HT1080 (cell line): ENCODE measurements around the gene NAPG. TPM values are rescaled to one million over a fixed set of nuclear protein-coding genes. Genes with fewer than 3 reads are reported as not detected.
"Not testable (repeated sequence)": the region's sequence is repeated elsewhere in the genome, so short reads cannot be mapped to it uniquely, and the experiment has no call there.

Experiments
- DNase-seq: peaks from one replicate; pipeline ENCODE4 v3.0.0-alpha.2; 2015; ENCODE audit warnings: low read depth
- polyA plus RNA-seq, 2 experiments: library from polyadenylated mRNA; depleted of rRNA; stranded (reverse); fragments of >200 nt; gene quantifications; 2 replicates each; pipeline ENCODE4 v1.2.3, GENCODE V29; 2015
- total RNA-seq: library from RNA; depleted of rRNA; stranded (reverse); fragments of >200 nt; shearing (Covaris generic); gene quantifications from 2 replicates; pipeline ENCODE4 v1.2.3, GENCODE V29; 2014; rRNA removed

Gene NAPG
- 28.1 and 28.4 TPM in 2 replicates for total RNA-seq
- polyA plus RNA-seq (2015; cell fraction: cytosol; rRNA removed): 33.4 and 36.9 TPM in 2 replicates
- 56.6 and 61.7 TPM in 2 replicates for polyA plus RNA-seq (2015; cell fraction: nucleus; rRNA removed)

DNA sequence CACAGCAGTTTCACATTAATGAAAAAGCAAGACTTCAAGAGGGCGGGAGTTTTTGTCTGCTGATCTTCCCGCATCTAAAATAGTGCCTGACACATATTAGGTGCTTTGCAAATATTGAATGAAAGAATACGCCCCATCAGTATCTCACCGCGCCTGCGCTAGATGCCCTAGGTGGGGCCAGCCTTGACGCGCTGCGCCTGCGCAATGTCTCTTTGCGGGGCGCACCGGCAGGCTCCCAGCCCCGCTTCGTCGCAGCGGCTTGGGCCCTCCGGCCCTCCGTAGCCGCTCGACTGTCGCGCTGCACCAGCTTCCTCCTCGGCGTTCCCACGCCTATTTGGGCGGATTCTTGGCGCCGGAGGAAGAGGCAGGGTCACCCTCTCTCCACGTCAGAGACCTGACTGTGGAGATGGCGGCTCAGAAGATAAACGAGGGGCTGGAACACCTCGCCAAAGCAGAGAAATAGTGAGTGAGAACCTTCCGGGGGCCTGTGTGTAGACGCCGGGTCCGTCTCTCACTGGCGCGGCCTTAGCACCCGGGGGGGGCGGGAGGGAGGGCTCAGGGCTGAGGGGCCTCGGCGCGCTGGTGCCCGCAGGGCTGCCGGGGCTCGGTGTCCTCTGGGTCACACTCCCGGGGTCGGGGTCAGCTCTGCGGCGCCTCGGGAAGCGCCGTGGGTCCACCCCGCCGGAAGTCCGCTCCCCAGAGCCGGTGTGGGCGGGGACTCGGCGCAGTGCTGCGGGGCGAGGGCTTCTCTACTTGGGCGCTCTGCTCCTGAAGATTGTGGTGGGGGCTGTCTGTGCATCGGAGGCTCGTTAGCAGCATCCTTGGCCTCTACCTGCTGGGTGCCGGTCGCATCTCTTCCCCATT, at the start of gene NAPG:
NAPG (plus strand) TSS at position 331 of the 864 bp plus-strand sequence; CDS start at position 407, 76 bp downstream.
- DNase-seq: peak; percentile 91

DNA sequence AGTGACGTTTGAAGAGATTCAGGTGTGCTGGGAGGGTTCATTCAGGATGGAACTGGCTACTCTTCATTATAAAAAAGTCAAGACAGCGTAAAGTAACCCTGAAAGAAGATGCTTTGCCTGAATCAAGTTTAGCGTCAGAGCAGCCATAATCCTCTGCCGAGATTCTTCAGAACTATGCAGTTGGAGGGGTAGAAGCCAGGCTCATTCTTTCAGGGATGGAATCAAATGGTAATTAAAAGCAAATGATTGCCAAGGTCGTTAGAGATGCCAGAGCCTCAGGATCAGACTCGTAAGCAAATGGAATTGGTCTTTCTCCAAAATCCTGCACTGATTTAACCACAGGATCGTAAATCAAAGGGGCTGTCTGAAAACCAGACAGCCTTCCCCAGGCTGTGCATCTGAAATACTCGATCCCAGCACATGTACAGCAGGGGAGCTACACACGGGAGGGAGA, 49.5 kb upstream of the NAPG start:
- no peak for DNase-seq

DNA sequence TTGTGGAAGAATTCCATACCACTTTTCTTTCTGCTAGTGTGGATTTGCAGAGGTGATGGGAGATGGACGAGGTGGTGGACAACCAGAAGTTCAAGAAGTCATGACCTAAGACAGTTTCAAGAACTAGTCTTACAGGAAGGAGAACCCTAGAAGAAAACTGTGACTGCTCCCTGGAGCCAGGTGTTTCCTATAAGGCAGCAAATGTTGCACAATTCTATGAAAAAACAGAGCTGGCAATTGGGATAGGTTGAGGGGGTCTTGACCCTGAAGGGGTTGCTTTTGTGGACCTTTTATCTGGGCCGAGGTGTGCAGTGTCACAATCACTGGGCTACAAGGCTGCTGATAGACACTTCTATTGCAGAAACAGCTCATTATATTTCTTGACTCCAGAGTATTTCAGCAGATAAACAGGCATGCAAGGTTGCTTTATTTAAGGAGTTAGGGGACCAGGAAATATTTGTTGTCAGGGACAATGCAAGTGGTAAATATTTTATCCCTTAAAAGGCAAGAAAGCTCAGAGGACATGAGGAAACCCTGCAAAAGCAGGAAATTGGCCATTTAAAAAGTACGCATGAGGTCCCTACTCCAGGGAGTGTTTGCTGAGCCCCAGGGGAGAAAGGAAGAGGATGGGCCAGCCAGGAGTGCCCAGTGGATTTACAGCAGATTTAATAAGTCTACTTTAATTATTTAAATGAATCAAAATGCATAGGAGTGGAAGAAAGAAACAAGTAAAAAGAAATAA, 48.5 kb upstream of the NAPG start:
- no peak for DNase-seq

DNA sequence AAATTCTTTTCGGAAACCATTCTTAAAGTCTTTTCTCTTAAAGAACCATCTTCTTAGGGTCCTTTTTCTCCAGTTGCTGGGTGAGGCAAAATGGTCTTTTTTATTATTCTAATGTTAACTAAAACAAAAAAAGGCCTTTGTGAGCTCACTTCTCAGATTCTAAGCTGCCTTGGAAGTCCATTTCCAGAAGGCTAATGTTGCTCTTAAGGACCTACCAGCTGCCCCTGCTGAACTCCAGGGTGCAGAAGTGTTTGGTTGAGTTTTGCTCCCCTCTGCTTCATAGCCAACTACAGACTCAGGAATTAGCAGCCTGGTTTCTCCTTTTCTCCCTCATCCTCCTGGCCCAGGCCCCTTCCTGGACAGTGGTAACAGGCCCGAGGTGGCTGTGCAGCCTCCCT, 48.0 kb upstream of the NAPG start:
- DNase-seq: no peak

DNA sequence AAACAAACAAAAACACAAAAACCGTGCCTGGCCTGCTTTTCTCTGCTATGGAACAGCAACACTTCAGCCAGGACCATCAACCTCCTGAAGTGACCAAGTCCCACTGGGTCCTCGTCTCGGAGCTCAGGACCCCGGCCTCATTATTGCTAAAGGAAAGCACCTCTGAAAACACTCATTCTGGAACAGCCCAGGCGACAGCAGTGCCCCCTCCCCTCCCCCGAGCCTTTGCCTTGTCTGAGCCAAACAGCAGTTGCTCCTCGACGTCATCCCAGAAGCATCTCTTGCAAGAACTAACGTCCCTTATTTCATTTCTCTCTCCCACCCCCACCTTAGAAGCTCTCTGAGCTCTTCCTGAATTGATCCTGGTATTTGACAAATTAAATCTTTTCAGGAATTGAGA, 44.0 kb upstream of the NAPG start:
- DNase-seq: no peak

DNA sequence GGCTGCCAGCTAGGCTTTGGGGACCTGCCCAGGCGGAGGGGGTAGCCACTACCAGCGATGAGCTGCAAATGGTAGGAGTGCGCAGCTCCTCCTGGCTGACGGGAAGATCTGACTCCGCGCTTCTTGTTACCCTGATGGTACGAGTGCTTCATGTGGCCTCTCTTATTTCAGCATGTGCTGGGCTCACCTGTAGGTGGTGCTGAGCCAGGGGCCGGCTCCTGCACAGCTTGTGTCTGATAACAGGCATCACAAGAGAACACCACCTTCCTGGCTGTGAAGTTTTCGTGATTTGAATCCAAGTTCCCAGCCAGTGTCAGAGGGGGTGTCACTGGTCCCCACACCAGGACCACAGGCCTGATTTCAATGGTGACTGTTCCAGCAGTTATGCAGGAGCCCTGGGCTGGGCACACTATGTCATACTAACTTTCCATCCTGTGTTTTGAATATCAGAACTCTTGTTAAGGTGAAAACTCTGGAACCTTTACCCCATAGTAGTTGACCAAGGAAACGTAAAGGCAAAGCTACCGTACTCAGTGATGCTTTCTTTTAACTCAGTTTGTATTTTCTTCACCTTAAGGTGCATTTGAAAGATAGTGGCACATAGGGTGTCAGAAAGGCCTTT, 43.4 kb upstream of the NAPG start:
- DNase-seq: no peak

DNA sequence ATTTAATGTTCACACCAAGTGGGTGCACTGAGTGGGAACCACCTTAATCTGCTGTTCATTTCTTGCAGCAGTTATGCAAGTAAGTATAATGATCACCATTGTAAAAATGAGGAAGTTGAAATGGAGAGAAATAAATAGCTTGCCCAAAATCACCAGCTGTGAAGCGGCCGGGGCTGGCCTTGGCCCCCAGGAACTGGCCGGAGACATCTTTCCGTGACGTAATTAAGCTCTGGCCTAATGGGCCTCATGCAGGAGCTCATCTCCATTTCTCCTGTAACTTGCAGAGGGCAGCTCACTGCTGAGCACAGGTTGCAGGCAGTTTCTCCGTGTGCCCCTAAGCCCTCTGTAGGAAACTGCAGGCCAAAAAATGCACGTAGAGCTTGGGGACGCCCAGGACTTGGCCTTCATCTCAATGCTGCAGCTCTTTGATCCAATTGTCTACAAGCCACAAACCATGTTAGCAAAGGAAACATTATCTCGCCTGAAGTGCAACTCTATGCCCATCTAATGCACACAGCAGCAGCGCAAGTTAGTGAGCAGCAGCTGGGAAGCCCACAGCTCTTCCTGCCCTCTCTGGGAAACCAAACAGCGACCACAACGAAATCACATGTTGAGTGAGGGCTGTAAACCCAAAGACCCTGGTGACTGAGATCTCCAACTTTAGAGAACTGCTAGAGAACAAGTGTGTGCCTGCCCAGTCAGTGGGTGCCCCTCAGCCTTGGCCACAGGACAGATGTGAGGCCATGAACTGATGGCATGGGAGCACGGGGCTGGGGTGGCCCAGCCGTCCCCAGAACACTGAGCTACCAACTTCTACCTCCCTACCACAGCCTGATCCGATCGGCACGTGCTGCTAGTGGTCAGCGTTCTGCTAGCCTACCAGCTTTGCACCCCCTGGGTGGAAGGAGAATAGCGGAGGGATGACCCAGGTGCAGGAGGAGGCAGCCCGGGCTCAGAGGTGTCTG, 42.6 kb upstream of the NAPG start:
- DNase-seq: no peak

DNA sequence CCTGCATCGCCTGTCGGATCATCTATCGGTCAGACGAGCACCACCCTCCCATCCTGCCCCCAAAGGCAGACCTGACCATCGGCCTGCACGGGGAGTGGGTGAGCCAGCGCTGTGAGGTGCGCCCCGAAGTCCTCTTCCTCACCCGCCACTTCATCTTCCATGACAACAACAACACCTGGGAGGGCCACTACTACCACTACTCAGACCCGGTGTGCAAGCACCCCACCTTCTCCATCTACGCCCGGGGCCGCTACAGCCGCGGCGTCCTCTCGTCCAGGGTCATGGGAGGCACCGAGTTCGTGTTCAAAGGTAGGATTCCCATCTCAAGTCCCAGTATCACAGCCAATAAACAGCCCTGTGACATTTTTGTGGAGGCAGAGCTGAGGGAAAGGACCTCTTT, 40.4 kb upstream of the NAPG start:
- no peak for DNase-seq

DNA sequence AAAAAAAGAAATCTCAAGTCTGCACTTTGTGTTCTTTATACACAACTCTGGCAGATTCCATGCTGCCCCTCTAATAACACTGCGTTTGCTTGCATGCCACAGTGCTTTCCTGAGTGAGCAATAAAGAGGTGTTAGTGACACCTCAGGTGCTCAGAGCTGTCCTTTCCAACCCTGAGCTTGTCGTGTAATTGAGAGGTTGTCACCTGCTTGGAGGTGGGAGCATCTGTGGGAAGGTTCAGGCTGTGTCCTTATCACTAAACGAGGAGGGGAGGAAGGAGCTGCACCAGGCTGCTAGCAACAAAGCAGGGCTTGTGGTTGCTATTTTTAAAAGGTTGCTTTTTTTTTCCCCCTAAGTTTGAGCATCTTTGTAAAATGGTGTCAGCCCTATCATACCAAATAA, 39.5 kb upstream of the NAPG start:
- no peak for DNase-seq

DNA sequence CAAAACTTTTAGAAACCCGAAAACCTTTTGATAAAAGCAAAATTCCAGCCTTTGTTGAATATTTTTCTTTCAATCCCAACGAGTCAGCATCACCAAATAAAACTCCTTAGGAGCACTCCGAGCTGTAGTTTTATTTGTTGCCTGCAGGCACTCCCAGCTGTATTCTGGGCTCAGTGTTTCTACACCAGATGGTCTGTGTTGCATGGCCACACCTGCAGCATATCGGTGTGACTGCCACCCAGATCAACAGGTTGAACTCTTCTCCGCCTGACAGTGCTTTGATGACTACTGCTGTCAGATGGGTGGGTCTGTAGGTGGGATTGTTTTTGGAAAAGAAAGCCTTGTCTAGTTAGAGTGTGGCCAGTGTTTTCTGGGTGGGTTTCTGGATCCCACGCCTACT, 38.7 kb upstream of the NAPG start:
- DNase-seq: no peak

DNA sequence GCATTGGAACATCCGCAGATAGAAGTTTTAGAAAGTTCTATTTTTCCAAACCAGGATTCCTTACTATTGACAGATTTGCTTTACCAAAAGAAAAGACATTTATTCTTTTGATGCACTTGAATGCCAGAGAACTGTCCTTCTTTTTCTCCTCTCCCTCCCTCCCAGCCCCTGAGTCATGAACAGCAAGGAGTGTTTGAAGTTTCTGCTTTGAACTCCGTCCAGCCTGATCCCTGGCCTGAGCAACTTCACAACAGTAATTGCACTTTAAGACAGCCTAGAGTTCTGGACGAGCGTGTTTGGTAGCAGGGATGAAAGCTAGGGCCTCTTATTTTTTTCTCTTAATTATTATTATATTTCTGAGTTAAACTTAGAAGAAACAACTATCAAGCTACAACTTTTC, 37.8 kb upstream of the NAPG start:
- no peak for DNase-seq

DNA sequence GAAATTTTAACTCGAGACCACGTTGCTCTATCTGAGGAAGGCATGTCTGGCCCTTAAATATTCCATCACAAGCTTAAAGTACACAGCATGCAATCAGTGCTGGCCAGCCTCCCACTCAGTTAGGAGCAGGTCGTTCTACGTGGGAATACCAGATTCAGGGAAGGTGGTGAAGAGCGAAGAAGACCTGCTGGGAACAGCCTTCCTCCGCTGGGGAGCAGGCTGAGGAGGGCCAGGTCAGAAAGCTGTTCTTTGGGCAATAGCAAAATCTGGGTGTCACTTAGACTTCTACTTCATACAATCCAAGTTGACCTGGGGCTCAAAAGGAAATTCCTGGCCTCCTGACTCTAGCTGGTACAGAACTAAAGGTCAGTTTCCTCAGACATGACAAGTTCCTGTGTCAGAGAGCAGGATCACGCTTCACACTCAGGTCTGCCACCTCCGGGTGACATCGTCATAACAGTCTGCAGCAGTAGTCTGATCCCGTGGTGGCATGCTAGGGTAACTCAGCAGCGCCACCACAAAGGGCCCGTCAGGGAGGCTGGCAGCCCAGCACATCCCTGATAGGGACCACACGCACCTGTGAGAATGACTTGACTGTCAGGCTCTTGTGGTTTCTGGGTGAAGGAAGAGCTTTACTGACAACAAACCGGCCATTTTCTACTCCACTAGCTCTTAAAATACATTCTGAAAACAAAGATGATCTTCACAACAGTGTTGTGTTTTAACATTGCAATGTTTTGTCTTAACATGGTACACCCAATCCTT, 35.2 kb upstream of the NAPG start:
- DNase-seq: peak; percentile 38

DNA sequence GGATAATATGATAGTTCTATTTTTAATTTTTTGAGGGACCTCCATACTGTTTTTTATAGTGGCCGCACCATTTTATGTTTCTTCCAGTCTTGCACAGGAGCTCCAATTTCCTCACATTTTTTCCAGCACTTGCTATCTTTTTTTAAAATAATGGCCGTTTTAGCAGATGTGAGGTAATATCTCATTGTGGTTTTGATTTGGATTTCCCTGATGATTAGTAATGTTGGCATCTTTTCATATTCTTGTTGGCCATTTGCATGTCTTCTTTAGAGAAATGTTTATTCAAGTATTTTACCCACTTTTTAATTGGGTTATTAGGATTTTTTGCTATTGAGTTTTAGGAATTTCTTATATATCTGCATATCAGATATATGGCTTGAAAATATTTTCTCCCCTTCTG, 29.9 kb upstream of the NAPG start:
- DNase-seq: no peak

DNA sequence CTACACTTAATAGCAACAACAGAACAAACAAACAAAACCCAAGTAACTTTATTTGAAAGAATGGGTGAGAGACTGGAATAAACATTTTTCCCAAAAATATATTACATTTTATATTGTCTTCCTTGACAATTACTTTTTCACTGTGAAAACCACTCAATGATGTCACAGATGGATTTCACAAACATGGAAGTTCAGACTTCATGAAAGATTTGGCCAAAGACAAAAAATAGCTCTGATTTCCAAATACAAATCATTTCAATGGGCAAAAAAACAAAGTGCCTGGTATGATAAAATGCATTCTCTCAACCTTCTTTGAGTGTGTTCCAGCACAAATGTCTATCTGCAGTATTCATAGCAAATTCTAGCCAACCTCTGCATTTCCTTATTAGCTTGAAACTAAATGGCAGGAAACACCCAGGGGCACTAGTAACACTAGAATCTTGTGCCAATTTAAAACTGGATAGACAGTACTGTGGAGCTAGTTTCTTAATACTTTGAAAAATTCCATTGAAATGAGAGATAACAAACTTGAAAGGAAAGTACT, 28.5 kb upstream of the NAPG start:
- DNase-seq: no peak

DNA sequence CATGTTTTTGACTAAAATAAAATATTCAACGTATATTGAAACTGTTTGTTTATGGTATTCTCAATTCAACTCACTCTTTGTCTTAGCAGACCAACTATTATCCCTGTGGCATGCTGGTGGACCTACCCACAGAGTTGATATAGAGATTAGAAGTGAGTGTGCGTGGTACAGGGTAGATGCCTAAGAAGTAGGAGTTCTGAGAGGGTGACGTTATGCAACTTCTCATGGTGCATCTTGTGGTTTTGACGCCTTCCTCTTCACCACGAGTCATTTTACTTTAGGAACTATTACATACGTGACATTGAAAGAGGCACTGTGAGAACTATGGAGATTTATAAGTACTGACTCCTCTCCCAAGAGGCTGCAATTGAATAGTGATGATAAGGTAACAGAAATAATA, 26.6 kb upstream of the NAPG start:
- no peak for DNase-seq

DNA sequence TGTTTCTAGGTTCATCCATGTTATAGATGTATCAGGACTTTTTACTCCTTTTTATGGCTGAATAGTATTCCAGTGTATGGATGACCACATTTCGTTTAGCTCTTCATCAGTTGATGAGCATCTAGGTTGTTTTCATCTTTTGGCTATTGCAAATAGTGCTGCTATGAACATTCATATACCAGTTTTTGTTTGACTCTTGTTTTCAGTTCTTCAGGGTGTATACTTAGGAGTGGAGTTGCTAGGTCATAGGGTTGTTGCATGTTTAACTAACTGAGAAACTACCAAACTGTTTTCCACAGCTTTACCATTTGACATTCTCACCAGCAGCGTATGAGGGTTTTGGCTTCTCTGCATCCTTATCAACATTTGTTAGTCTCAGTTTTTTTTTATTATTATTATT, 25.8 kb upstream of the NAPG start:
- DNase-seq: no peak

DNA sequence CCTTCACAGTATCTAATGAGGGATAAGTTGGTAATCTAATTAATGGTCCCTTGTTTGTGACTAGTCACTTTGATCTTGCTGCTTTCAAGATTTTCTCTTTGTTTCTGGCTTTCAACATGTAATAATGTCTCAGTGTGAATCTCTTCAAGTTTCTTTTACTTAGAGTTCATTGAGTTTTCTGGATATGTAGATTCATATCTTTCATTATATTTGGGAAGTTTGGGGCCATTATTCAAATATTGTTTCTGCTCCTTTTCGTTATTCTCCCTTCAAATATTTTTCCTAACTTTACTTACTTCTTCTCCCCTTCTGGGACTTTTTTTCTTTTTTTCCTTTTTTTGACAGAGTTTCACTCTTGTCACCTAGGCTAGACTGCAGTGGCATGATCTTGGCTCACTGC, 21.1 kb upstream of the NAPG start:
- no peak for DNase-seq

DNA sequence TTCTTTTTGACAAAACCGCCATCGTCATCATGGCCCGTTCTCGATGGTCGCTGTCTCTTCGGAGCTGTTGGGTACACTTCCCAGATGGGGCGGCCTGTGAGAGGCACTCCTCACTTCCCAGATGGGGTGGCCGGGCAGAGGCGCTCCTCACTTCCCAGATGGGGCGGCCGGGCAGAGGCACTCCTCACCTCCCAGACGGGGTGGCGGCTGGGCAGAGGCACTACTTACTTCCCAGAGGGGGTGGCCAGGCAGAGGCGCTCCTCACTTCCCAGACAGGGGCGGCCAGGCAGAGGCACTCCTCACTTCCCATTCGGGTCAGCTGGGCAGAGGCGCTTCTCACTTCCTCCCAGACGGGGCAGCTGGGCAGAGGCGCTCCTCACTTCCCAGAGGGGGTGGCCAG, 19.9 kb upstream of the NAPG start:
- not testable (repeated sequence) for DNase-seq

DNA sequence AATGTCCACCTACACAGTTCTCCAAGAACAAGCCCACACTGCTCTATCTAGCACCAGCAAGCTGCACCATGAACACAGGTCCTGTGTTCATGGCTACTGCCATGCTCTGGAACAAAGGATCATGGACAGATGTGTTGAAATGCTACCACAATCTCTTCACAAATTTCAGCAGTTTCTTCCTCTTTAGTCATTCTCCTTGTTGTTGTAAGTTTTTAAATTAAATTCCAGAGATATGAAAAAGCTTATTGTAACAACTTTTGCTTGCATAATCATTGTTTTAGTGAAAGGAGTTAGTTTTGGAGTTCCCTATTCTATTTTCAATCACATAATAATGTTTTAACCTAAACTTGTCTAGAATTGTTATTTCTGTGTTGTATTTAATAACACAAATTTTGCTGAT, 17.2 kb upstream of the NAPG start:
- no peak for DNase-seq

DNA sequence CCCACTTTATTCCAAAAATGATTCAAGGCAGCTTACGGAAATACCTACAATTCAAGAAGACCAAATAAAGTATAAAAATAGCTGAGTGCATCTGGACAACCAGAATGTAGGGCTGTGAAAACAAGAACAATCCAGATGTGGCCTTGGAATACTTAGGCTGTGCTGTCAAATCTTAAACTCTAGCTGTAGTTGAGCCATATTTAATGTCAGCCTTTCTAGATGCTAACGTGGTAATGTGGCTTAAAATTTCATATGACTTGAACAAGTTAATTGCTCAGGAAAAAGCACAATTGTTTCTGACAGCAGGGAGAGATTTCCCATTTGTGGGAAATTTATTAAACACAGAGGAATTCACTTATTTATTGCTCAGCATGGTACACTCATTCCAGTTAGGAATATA, 14.6 kb upstream of the NAPG start:
- no peak for DNase-seq
